Ramos (cell line): ENCODE measurements around the gene TSPAN1.

Experiments used
- in situ Hi-C: fragments of 300-500 bp; cut with MboI; formaldehyde crosslinking; loops from one replicate; pipeline ENCODE4 v1.14.3; 2022; ENCODE audit warnings: low sequenced_read_pairs; ENCODE audit not compliant: unreplicated experiment

The TSPAN1 gene

DNA sequence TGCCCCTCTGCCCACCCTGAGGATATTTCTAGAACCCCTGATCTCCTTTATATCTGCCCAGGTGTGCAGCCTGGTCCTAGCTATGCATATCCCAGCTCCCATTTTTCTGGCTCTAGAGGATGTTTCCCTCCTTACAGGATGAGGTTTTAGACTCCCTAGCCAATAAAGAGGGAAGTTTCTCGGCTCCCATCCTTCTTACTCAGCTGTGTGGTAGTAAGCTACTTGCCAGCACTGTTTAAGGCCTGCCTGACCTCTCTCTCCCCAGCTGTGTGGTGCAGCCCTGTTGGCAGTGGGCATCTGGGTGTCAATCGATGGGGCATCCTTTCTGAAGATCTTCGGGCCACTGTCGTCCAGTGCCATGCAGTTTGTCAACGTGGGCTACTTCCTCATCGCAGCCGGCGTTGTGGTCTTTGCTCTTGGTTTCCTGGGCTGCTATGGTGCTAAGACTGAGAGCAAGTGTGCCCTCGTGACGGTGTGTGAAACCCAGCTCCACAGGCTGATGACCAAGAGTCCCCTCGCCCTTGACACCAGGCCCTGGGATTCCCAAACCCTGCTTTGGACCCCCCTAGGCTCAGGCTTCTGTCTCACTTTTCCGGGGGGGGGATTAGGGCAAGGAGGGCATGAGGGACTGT is 9.2 kb downstream of the TSPAN1 start:
- in situ Hi-C loops = no loop called here

DNA sequence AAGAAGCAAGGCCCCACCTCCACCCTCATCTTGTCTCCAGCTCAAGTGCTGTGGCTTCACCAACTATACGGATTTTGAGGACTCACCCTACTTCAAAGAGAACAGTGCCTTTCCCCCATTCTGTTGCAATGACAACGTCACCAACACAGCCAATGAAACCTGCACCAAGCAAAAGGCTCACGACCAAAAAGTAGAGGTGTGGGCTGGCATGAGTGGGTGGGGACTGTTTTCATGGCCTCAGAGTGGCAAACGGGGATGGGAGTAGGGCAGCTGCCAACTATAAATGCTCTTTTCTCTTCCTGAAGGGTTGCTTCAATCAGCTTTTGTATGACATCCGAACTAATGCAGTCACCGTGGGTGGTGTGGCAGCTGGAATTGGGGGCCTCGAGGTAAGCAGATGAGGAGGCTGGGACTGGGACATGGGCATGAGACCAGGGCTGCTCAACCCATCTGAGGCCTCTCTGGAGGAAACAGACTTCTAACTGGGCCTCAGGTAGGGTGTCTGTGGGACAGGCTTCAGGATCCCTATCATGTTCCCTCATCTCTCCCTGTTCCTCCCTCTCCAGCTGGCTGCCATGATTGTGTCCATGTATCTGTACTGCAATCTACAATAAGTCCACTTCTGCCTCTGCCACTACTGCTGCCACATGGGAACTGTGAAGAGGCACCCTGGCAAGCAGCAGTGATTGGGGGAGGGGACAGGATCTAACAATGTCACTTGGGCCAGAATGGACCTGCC is 10.2 kb downstream of the TSPAN1 start:
- in situ Hi-C loops = no loop called here

DNA sequence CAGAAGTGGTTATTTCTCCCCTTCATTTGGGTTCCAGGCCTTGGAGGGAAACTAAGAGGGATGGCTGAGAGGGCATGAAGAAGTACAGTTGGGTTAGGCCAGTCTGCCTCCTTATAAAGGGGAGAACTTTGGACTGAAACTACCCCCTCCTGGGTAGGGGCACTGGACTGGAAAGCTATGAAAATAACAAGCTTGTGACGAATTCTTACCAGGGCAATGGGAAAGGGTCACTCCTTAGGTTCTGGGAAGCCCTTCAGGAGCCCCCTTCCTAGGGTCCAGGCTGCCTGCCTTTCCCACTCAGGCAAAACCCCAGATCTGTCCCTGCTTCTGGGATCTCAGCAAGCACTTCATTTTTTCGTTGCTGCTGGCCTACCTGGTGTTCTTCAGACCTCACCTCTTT is 11.2 kb downstream of the TSPAN1 start:
- in situ Hi-C loops = no loop called here

DNA sequence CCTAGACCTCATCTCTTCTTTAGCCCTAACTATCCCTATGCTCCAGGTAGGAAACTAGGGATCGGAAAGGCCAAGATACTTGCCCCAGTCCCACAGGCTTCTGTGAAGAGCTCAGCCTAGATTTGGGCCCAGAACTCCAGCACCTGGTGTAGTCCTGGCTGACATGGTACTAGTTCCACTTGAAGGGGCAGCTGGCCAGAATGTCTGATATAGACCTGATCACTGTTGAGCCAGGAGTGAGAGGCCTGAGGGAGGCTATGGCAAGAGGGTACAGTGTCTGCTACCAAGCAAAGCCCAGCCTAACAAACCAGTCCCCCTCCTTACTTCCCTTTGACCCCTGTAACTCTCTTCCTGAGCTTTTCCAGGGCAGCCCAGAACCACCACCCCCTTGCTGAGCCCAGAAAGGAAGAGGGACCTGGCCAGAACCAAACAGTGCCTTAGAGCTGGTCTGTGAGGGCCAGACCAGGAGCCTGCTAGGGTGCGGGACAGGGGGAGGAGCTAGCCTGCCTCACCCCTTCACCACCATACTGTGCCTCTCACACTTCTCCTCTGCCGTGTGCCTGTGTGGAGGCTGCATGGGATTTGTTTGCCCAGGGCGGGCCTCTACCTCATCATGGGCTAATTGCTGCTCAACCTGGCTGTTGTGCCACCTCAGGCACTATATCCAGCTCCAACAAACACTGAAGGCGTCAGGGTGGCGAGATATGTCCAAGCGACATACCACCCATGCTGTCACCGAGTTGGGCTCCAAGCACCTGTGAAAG is 12.4 kb downstream of the TSPAN1 start:
- in situ Hi-C loops = no loop called here

DNA sequence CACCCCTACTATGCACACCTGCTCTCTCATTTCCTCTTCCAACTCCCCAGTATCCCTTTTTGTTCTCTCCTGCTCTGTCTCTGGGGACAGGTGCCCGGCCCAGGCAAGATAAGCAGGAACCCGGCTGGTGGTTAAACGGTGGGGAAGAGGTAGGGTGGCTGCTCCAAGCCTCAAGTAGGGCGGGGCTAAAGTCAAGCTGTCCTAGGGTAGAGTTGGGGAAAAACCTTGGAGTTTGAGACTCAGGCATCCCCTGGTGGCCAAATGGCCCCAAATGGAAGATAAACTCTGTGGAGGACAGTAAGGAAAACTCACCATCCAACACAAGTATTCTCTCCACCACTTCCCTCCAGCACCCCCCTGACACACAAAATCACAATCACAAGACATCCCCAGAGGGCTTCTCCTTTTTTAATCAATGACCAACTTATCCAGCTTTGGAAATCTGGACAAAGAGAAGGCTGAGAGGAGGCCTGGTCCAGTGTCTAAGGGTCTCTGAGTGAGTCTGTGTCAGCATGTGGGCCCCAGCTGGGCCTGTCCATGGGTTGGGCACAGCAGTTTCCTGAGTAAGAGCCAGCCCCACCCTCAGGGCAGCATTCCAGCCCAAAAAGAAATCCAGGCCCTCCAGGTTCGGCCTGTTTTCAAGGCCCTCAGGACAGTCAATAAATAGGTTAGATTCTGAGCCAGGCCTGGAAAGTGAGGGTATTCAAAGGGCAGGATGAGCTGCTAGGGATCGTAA is 13.6 kb downstream of the TSPAN1 start:
- in situ Hi-C loops = no loop called here

DNA sequence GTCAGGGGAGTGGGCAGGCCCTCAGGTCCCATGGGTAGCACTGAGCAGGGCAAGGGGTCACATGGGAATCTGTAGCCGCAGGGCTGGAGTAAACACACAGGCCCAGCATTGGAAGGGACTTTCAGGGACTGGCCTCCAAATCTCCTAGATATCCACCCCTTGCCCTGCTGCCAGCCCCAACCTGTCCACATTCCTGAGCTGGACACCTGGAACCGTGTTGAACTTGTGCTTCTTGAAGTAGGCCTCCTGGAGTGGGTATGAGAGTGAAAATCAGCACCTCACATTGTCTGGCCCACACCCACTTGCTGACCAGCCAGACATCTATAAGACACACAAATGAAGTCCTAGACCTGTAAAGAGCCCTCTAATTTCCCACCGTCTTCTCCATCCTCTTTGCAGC is 15.7 kb downstream of the TSPAN1 start:
- in situ Hi-C loops = no loop called here

DNA sequence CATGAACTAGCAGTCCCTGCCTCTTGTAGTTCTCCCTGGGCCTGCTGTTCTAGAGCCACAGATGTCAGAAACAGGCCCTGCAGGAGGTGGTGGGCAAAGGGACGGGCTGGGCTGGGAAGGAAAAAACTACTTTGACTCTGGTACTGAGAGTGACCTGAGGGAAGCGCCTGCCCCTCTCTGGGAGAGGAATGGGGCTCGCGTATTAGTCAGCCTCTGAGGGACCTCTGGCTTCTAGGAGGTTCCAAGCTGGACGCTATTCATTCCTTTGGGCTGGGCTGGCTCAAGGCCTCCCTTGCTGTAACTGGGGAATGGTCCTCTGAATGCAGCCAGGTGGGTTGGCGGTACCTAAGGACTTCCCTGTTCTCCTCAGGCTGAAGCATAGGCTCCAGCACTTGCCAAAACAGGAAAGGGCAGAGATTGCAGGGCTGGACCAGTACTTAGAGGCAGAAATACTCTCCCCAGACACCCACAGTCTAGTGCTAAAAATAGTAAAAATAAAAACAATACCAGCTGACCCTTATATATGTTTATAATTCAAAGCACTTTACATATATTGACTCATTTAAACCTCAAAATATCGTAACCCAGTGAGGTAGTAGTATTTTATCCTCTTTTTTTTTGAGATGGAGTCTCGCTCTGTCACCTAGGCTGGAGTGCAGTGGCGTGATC is 16.3 kb downstream of the TSPAN1 start:
- in situ Hi-C loops = no loop called here

DNA sequence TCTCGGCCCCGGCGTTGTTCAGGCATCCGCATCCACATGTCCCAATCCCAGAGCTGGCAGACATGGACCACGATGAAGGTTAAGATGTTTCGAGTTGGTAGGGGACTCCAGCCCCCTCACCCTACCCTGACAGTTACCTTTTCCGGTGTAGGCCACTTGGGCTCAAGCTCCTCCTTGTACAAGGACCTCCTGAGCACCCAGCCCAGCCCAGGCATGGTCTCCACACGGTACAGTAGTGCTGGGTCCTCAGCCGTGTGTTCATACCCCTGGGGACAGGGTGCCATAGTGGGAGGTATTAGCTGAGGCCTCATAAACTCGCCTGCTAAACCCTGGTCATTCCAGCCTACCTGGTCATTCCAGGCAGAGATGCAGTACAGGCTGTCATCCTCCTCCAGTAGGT is 17.3 kb downstream of the TSPAN1 start:
- in situ Hi-C loops = no loop called here

DNA sequence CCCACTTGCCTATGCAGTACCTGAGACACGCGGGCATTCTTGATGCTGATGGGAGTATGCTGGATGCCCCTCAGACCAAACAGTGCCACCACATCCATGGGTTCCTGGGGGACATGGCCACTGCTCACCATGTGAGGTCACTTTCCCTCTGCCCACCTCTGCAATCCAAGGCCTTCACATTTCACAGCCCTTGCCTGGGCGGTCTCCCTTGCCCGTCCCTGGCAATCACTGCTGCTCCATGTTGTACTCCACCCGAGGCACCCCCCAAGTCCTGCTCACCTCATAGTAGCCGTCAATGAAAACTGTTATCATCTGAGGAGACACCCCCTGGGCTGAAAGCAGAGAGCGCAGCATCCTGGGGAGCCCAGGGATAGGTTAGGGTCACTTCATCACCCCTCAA is 18.4 kb downstream of the TSPAN1 start:
- in situ Hi-C loops = no loop called here

DNA sequence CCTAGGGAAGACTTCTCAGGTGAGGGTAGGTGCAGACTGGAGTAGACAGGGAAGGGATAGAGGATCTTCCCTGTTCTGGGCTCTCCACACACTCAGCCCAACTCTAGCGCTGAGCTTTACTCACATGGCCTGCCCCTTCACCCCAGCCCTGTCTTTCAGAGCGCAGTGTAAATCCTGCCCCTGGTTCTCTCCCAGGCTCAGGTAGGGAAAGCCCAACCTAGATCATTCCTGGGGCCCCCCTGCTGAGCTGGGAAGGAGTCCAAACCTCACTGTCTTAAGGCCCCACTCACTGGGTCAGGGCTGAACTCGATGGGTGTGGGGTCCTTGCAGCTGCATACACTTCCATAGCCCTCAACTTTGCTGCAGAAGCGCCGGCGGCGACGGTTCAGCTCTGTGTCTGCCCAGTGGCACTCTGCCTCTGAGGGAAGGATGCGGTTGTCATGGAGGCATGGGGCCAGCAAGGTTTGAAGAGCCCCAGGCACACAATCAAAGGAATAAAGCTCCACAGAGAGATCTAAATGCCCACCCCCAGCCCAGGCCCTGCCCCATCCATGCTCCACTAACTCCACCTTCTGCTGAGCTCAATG is 19.2 kb downstream of the TSPAN1 start:
- in situ Hi-C loops = no loop called here

DNA sequence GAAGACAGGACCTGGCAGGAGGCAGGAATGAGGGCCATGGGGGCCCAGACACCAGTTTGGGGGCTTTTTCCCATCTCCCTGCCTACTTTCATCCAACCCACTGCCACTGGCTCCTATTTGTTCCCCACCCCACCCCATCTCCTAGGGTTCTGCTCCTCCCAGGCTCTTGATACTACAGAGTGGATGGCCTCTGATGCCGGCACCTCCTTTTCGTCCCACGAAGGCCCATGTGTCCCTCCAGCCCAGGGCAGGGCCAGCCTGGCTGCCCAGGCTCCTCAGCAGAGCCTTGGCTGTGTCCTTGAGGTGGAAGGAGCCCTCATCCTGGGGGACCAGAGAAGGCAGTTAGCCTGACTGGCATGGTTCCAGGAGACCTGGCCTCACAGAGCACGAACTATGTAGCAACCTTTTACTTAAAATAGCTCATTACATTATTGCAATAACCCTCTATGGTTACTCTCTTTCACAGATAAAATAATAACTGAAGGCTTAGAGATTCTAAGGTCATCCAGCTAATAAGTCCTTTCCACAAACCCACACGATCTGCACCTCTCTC is 19.8 kb downstream of the TSPAN1 start:
- in situ Hi-C loops = no loop called here

DNA sequence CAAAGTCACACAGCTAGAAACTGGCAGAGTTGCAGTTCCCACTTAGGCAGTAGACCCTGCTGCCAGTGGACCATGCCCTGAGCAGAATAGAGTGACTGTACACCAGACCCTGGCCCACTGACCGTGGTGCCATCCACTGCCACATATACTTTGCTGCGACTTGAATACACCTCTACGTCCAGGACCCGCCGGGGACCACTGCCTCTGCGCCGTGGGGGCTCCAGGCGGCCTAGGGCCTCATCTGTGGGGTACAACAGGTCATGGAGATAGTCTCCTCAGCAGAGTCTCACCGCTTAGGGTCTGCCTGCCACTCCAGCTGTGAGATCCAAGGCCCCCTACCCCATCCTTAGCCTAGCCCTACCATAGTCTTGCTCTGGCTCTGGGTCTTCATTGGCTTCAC is 21.7 kb downstream of the TSPAN1 start:
- in situ Hi-C loops = no loop called here

DNA sequence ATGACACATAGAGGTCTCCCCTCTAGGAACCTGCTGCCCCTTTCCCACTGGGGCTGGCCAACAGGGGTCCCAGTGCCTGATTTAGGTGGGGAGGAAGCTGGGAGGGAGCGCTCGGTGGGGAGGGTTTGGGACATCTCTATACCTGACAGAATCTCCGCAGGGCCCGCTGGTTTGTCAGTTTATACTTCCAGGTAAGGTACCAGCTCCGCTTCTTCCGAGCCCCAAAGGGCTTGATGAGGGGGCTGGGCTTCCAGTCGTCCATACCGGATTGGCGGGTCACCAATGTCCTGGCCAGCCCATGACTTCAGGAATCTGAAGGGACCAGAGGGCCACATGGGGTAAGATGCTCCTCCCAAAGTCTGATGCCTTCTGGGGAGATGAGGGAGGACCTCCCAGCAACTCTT is 22.7 kb downstream of the TSPAN1 start:
- in situ Hi-C loops = no loop called here

DNA sequence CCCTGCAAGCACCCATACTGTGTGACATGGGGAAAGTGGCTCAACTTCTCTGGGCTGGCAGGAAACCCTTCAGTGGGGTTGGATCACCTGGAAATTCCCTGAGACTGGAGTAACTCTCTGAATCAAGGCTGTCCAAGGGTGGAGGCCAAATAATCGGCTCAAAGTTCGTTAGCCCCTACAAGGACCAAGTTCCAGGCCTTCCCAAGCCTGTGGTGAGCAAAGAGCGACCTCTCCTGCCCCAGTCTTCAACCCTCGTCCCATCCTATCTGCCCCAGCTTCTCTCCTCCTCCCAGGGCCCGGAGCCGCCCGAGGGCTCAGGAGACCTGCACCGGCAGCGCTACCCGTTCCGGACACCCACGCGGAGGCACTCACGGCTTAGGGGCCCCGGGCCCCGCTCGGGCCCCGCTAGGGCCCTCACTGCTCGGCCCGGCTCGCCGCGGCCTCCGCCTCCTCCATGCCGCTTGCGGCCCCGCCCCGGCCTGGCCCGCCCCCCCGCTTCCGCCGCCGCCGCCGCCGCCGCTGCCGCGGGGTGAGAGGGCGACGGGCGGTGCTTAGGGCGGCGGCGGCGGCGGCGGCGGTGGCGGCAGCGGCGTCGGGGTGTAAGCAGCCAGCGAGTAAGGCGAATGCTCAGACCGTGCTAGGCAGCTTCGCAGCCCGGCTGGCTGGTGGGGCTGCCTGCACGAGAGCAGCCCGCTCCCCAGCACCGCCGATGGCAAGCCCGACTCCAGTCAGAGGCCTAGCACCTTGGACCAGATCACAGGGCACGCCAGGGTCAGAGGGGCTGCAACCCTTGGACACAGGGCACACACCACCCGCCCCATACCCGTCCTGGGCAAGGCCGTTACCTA is 23.3 kb downstream of the TSPAN1 start, which contains the start of gene POMGNT1:
Gene POMGNT1 (minus strand): TSS at position 471 of the 848 bp plus-strand sequence. CDS start 613 bp downstream, outside the sequence.
- in situ Hi-C loops = no loop called here

DNA sequence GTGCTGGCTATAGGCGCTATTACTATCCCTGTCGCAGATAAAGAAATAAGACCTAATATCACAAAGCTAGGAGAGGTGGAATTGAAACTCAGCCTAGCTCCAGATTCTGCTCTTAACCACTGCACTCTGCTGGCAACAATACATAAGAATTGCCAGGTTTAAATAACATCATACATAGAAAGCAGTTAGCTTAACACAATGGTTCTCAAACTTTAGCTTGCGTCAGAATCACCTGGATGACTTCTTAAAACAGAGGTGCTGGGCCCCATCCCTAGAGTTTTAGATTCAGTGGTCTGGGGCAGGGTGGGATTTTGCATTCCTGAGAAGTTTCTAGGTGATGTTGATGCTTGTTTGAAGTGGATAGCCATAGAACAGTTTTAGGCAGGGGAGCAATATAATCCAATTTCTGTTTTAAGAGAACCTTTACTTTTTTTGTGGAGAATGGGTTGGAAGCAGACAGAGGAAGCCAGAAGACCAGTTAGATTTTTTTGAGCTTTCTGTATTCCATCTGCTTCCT is 24.4 kb downstream of the TSPAN1 start:
- in situ Hi-C loops = no loop called here

DNA sequence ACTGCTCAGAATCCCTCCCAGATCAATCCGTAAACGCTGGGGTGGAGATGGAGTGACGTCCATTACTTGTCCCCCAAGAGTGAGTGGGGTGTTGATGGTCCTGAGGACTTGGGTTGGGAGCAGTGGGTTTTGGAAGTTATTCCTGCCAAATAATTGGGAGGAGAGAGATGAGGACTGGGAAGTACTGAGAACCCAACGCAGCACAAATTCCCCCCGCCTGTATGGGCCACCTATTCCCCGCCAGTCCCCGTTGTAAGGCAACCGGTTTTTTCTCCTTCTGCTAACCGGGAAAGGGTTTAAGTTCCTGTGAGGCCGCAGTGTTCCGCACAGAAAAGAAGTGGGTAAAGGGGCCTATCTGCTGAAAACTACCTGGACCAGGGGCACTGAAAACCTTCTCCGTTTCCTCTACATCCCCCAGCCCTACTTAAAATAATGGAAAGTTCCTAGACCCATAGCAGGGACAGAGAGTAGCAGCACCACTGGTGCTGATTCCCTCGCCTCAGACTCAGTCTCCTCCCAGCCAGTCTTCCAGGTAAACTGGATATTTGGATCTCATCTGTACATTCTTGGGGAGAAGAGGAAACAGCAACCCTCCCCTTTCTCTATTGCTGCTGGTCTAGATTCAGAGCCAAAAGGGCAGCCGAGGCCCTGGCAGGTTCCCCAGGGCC is 29.0 kb downstream of the TSPAN1 start:
- in situ Hi-C loops = loop anchor here (25.0 kb wide), 1 partner anchor 1192 kb away; the partner anchor contains the start of genes HECTD3 and UROD

DNA sequence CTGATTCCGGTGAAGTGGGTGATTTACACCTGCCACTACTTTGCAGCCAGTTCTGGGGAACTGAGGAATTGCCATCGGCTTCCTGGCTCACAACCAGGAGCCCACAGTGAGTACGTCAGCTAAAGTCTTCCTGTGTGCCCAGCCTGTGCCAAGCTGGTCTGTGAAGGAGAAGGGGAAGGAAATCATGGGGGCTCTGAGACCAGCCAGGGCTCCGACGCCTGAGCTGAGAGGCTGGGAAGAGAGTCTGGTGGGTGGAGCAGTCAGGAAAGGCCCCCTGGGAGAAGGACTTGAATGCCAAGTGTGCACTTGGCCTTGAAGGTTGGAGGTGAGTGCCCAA is 29.5 kb downstream of the TSPAN1 start:
- in situ Hi-C loops = loop anchor here (25.0 kb wide), 1 partner anchor 1192 kb away; the partner anchor contains the start of genes HECTD3 and UROD

DNA sequence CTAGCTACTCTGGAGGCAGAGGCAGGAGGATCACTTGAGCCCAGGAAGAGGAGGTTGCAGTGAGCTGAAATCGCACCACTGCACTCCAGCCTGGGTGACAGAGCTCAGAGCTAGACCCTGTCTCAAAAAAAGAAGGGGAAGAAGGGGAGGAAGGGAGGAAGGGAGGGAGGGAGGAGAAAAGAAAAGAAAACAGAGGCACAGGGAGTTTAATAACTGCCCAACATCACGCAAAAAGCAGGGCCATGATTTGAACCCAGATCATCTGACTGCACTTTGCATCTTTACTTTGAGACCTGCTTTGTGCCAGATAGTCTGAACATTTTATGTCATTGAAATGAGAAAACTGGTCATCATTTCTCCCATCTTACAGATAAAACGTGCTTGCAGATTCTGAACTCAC is 30.3 kb downstream of the TSPAN1 start:
- in situ Hi-C loops = loop anchor here (25.0 kb wide), 1 partner anchor 1193 kb away; the partner anchor contains the start of genes HECTD3 and UROD
